H1 (cell line): ENCODE data around the gene RBM5. TPM values are rescaled to one million over a fixed set of nuclear protein-coding genes. Genes with fewer than 3 reads are reported as not detected.

Experiments used
- SIX5 ChIP-seq: IDR thresholded peaks from 2 replicates; pipeline ENCODE4 v1.6.1; 2011; ENCODE audit warnings: mild to moderate bottlenecking, low read depth, low read length
- TEAD4 ChIP-seq: IDR thresholded peaks from 2 replicates; pipeline ENCODE4 v1.6.1; 2012; ENCODE audit warnings: low read depth, low read length, inconsistent platforms, mixed read lengths
- polyA plus RNA-seq, 7 experiments: library from polyadenylated mRNA; depleted of rRNA in 3 of 7; stranded (reverse) in 5 of 7; unstranded in 2 of 7; fragments of >200 nt in 5 of 7; fragments of 200-250 nt in 2 of 7; gene quantifications; 1 replicate in 5 of 7; 2 replicates in 1 of 7; 4 replicates in 1 of 7; pipeline versions ENCODE4 v1.2.1 to v1.2.3, GENCODE V29; 2011 to 2013; ENCODE audit warnings: missing spikeins in 2 of 7, mixed read lengths in 2 of 7
- total RNA-seq: library from RNA; stranded (reverse); fragmentation: NEBNext Ultra II Directional; extraction: Animal tissue kit (Norgen Biotek cat#: 25700); gene quantifications from 2 replicates; pipeline ENCODE4 v1.2.1, GENCODE V29; 2021

The RBM5 gene
- total and polyA plus RNA-seq, 2 of the 8 experiments (the other 6 are each of a cell fraction or from before 2014, with no cell fraction given): 82.7 to 144 TPM

- TF ChIP-seq TEAD4 (no peak), SIX5 (no peak)
Observed at GRCh38 chr3:50119786-50120185, 31.1 kb downstream of the RBM5 start (continued).
